Stomach (tissue), 4 donors: Measurements from ENCODE around the gene LDLRAD3.

ENCODE experiments used
- POLR2A ChIP-seq, 4 donors: fragments of 450-650 bp; IDR thresholded peaks; one replicate each; pipeline ENCODE4 v1.6.1; 2016; ENCODE audit warnings: antibody characterized with exemption in 4 of 4, control low read depth in 2 of 4, mild to moderate bottlenecking in 1 of 4, moderate library complexity in 1 of 4
- POLR2AphosphoS5 ChIP-seq, 3 donors: sonication (generic); formaldehyde crosslinking; IDR thresholded peaks; one replicate each; pipeline ENCODE4 v1.6.1; 2016; ENCODE audit warnings: antibody characterized with exemption in 3 of 3
- TF ChIP-seq, protein P1 (sequence below), 7 experiments: fragments of 450-650 bp in 4 of 7; fragments of 200-600 bp in 3 of 7; sonication (generic) in 3 of 7; IDR thresholded peaks; one replicate each; pipeline ENCODE4 v1.5.1; 2016 to 2019; ENCODE audit warnings: antibody characterized with exemption in 7 of 7, control low read depth in 2 of 7, mild to moderate bottlenecking in 1 of 7

DNA sequence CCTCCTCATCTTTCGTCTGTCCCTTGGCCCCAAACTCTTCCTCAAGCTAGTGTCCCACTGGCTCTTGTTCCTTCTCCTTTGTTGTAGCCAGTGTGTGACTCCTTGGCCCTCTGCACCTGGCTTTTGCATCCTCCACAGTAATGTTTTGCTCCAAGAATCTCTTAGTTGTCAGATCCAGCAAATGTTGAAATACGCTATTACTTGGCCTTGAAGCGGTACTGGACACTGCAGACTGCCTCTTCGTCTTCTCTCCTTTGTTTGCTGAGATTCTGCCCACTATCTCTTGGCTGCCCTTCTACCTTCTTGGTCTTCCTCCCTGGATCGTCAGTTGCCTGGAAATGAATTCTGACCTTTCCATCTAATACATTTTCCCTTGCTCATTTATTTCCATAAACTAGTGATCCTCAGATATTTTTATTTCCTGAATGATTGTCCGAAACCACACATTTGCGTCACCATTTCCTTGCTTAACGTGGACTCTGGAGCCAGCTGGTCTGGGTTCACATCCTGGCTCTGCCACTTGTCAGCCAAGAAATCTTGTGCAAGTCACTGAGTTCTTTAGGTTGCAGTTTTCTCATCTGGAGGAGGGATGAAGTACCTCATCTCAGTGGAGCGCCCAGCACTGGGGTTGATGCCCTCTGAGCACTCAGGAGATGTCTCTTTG lies 113.6 kb downstream of the LDLRAD3 start:
- TF ChIP-seq POLR2AphosphoS5 (IDR thresholded peaks at IDR 0.05) (peak in 2 of 3 donors; percentile 22 to 53), POLR2A (IDR thresholded peaks at IDR 0.05) (no peak)
- TF ChIP-seq, protein P1, sequence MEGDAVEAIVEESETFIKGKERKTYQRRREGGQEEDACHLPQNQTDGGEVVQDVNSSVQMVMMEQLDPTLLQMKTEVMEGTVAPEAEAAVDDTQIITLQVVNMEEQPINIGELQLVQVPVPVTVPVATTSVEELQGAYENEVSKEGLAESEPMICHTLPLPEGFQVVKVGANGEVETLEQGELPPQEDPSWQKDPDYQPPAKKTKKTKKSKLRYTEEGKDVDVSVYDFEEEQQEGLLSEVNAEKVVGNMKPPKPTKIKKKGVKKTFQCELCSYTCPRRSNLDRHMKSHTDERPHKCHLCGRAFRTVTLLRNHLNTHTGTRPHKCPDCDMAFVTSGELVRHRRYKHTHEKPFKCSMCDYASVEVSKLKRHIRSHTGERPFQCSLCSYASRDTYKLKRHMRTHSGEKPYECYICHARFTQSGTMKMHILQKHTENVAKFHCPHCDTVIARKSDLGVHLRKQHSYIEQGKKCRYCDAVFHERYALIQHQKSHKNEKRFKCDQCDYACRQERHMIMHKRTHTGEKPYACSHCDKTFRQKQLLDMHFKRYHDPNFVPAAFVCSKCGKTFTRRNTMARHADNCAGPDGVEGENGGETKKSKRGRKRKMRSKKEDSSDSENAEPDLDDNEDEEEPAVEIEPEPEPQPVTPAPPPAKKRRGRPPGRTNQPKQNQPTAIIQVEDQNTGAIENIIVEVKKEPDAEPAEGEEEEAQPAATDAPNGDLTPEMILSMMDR (IDR thresholded peaks at IDR 0.05) = no peak
